Upper lobe of left lung (tissue), 6 donors: ENCODE measurements around the gene IRF3. TPM values are rescaled to one million over a fixed set of nuclear protein-coding genes. Genes with fewer than 3 reads are reported as not detected.

Experiments used
- ATAC-seq, 2 donors: fragments of 200-7000 bp; cut with Tn5 transposase; one replicate each; pipeline ENCODE4 v1.9.1; 2022; ENCODE audit warnings: mild to moderate bottlenecking in 2 of 2, moderate library complexity in 2 of 2; ENCODE audit not compliant: low FRiP score in 2 of 2
- DNase-seq, 2 donors: peaks; one replicate each; pipeline ENCODE4 v3.0.0-alpha.2; 2019 to 2020
- H3K27ac ChIP-seq, 4 donors: fragments of 200-600 bp; sonication (generic); one replicate each; pipeline ENCODE4 v1.5.1; 2016 to 2019
- H3K27me3 ChIP-seq, 4 donors: fragments of 200-600 bp; sonication (generic); one replicate each; pipeline ENCODE4 v1.5.1; 2017 to 2019
- H3K36me3 ChIP-seq, 4 donors: fragments of 200-600 bp; sonication (generic); one replicate each; pipeline ENCODE4 v1.5.1; 2016 to 2019
- H3K4me1 ChIP-seq, 4 donors: fragments of 200-600 bp; sonication (generic); one replicate each; pipeline ENCODE4 v1.5.1; 2018 to 2019
- H3K4me3 ChIP-seq, 4 donors: fragments of 200-600 bp; sonication (generic); one replicate each; pipeline ENCODE4 v1.5.1; 2017 to 2019; ENCODE audit warnings: mild to moderate bottlenecking in 2 of 4, moderate library complexity in 1 of 4
- H3K9me3 ChIP-seq, 4 donors: fragments of 200-600 bp; sonication (generic); one replicate each; pipeline ENCODE4 v1.5.1; 2018 to 2019
- CTCF ChIP-seq, 6 experiments: fragments of 450-650 bp in 4 of 6; fragments of 200-600 bp in 2 of 6; sonication (generic) in 2 of 6; IDR thresholded peaks; one replicate each; pipeline ENCODE4 v1.5.1; 2016 to 2019; ENCODE audit warnings: antibody characterized with exemption in 6 of 6
- EP300 ChIP-seq, 4 donors: sonication (generic); formaldehyde crosslinking; IDR thresholded peaks; one replicate each; pipeline ENCODE4 v1.5.1; 2017; ENCODE audit warnings: antibody characterized with exemption in 4 of 4, control low read depth in 2 of 4
- POLR2A ChIP-seq, 4 donors: fragments of 450-650 bp; IDR thresholded peaks; one replicate each; pipeline ENCODE4 v1.5.1; 2016 to 2017; ENCODE audit warnings: antibody characterized with exemption in 4 of 4, mild to moderate bottlenecking in 2 of 4
- POLR2AphosphoS5 ChIP-seq, 2 donors: sonication (generic); formaldehyde crosslinking; IDR thresholded peaks; one replicate each; pipeline ENCODE4 v1.5.1; 2017; ENCODE audit warnings: antibody characterized with exemption in 2 of 2
- WGBS, 2 donors: methylation state at CpG; one replicate each; pipeline ENCODE4 v1.1.5; 2017 to 2018; 5-methylcytosine and 5-hydroxymethylcytosine counted together
- total RNA-seq, 6 donors: library from RNA; depleted of rRNA in 4 of 6; stranded (reverse); fragments of >200 nt in 4 of 6; gene quantifications; one replicate each; pipeline versions ENCODE4 v1.1.0 to v1.2.1, GENCODE V29; 2016 to 2021
- donor health status: DM: no; HTN: no; CAD: no; lungs with moderate emphysema.
- donor health status: DM: no; HTN: yes; CAD: no; lungs with severe emphysema.

Gene IRF3
- total RNA-seq, 6 donors from 2014 or later: 50.5 to 210 (median 99.1) TPM

DNA sequence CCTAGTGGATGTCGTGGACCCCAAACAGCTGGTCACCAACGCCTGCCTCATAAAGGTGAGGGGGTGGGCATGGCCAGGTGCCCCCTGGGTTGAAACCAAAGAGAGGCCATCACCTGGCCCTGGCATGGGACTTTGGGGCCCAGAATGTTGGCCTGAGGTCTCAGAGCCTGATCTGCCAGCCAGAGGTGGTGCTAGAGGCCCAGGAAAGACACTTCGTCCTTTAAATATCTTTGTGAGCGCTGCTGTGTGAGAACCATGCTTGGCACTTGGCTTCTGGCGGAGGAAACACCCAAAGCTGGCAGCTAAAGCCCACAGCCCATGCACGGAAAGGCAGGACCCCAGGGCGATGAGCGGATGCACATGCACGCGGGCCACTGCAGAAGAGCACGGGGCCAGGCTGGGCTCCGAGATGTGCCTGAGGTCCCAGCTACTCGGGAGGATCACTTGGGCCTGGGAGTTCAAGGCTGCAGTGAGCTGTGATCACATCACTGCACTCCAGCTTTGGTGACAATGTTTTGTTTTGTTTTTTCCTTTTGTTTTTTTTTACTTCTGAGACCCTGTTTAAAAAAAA, 19.4 kb upstream of the IRF3 start:
- no peak for ATAC-seq
- peak in 1 of 2 donors; percentile 44 for DNase-seq
- Histone ChIP-seq H3K4me3 (no peak overlapping the region), H3K27ac (peak overlapping the region in 2 of 4 donors; percentile 76 to 78), H3K4me1 (peaks cover 24 to 54% (median 43%) of the 10 kb centered on the region in 4 donors), H3K27me3 (peaks cover 0 to 5% (median under 1%) of the 10 kb centered on the region in 4 donors), H3K36me3 (peaks cover 3 to 62% (median 55%) of the 10 kb centered on the region in 4 donors), H3K9me3 (no peaks in the 10 kb centered on the region)
- 80 to 88% methylated on average over 7 to 11 of the region's 13 CpGs for WGBS, 2 donors
- no peak for TF ChIP-seq CTCF (IDR thresholded peaks at IDR 0.05)
- TF ChIP-seq POLR2A (IDR thresholded peaks at IDR 0.05): no peak
- no peak for TF ChIP-seq EP300 (IDR thresholded peaks at IDR 0.05)
- no peak for TF ChIP-seq POLR2AphosphoS5 (IDR thresholded peaks at IDR 0.05)

GRCh38 chr19:49684251-49684982, 18.8 kb upstream of the IRF3 start:
- no peak for ATAC-seq

DNA sequence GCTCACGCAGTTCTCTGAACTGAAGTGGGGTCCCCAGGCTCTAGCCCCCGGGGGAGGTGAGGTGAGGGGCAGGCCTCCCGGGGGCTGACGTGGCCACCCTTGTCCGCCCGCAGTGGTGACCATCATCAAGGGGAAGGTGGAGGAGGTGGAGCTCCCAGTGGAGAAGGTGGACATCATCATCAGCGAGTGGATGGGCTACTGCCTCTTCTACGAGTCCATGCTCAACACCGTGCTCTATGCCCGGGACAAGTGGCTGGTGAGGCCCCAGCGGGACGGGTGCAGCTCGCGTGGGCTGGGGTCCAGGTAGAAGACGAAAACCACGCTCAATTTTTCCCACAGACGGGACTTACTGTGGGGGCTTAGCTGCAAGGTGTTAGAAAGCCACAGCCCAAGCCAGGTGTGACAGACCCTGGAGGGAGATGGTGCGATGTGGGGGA, 18.2 kb upstream of the IRF3 start:
- Histone ChIP-seq H3K4me3 (no peak overlapping the region), H3K27ac (peak overlapping the region in 1 of 4 donors; percentile 11), H3K36me3 (peaks cover 3 to 62% (median 55%) of the 10 kb centered on the region in 4 donors), H3K27me3 (no peaks in the 10 kb centered on the region), H3K9me3 (no peaks in the 10 kb centered on the region), H3K4me1 (peaks cover 28 to 54% (median 45%) of the 10 kb centered on the region in 4 donors)
- no peak for TF ChIP-seq POLR2AphosphoS5 (IDR thresholded peaks at IDR 0.05)
- no peak for TF ChIP-seq EP300 (IDR thresholded peaks at IDR 0.05)
- ATAC-seq (no peak), DNase-seq (peak in 1 of 2 donors; percentile 53)
- WGBS, 2 donors: 94 to 96% methylated on average over 18 of the region's 18 CpGs

More at GRCh38 chr19:49684251-49684982, 18.8 kb upstream of the IRF3 start:
- TF ChIP-seq POLR2AphosphoS5 (IDR thresholded peaks at IDR 0.05) (no peak), CTCF (IDR thresholded peaks at IDR 0.05) (peak in 4 of 6 experiments; percentile 9 to 34 (median 24)), EP300 (IDR thresholded peaks at IDR 0.05) (no peak)
- no peaks in the 10 kb centered on the region for H3K9me3 ChIP-seq
- DNase-seq: peak in 1 of 2 donors; percentile 83
- H3K4me3 ChIP-seq: no peak overlapping the region
- H3K4me1 ChIP-seq: peaks cover 24 to 55% (median 43%) of the 10 kb centered on the region in 4 donors
- peak overlapping the region in 1 of 4 donors; percentile 78 for H3K27ac ChIP-seq
- peaks cover 0 to under 1% (median 0%) of the 10 kb centered on the region in 4 donors for H3K27me3 ChIP-seq
- 82 to 84% methylated on average over 16 to 34 of the region's 35 CpGs for WGBS, 2 donors
- H3K36me3 ChIP-seq: peaks cover 3 to 62% (median 55%) of the 10 kb centered on the region in 4 donors

GRCh38 chr19:49682274-49682673, 16.6 kb upstream of the IRF3 start:
- H3K4me1 ChIP-seq: peaks cover 39 to 55% (median 51%) of the 10 kb centered on the region in 4 donors
- peaks cover 3 to 62% (median 52%) of the 10 kb centered on the region in 4 donors for H3K36me3 ChIP-seq
- H3K27ac ChIP-seq: no peak overlapping the region
- no peaks in the 10 kb centered on the region for H3K27me3 ChIP-seq
- TF ChIP-seq CTCF (IDR thresholded peaks at IDR 0.05) (no peak), POLR2A (IDR thresholded peaks at IDR 0.05) (no peak), EP300 (IDR thresholded peaks at IDR 0.05) (no peak), POLR2AphosphoS5 (IDR thresholded peaks at IDR 0.05) (no peak)
- ATAC-seq (no peak), DNase-seq (no peak)
- WGBS, 2 donors: 93 to 94% methylated on average over 6 to 8 of the region's 8 CpGs
- H3K4me3 ChIP-seq: no peak overlapping the region
- no peaks in the 10 kb centered on the region for H3K9me3 ChIP-seq

GRCh38 chr19:49681830-49682229, 16.2 kb upstream of the IRF3 start:
- Histone ChIP-seq H3K4me3 (no peak overlapping the region), H3K9me3 (no peaks in the 10 kb centered on the region), H3K4me1 (peaks cover 39 to 51% (median 47%) of the 10 kb centered on the region in 4 donors), H3K27ac (no peak overlapping the region), H3K27me3 (no peaks in the 10 kb centered on the region), H3K36me3 (peaks cover 3 to 58% (median 52%) of the 10 kb centered on the region in 4 donors)
- ATAC-seq: no peak
- TF ChIP-seq CTCF (IDR thresholded peaks at IDR 0.05) (no peak), POLR2AphosphoS5 (IDR thresholded peaks at IDR 0.05) (no peak), POLR2A (IDR thresholded peaks at IDR 0.05) (no peak), EP300 (IDR thresholded peaks at IDR 0.05) (no peak)
- DNase-seq: peak in 1 of 2 donors; percentile 78
- 91 to 93% methylated on average over 17 to 19 of the region's 19 CpGs for WGBS, 2 donors
